IMR-90 (cell line): ENCODE measurements around the gene CHD6.

Experiments
- CTCF ChIP-seq: conservative IDR thresholded peaks from 2 replicates; pipeline ENCODE4 v1.5.1; 2012; ENCODE audit warnings: mild to moderate bottlenecking, low read depth, low read length, improper control_type of control experiment
- POLR2A ChIP-seq: IDR thresholded peaks from 2 replicates; pipeline ENCODE4 v1.6.1; 2012; ENCODE audit warnings: mild to moderate bottlenecking, low read depth, low read length
- RFX5 ChIP-seq: IDR thresholded peaks from 2 replicates; pipeline ENCODE4 v1.8.0; 2012; ENCODE audit warnings: low read depth, mild to moderate bottlenecking, low read length, moderate library complexity

GRCh38 chr20:41577129-41578009 is 40.8 kb downstream of the CHD6 start:
- TF ChIP-seq RFX5 (no peak), CTCF (no peak), POLR2A (no peak)
